HCT116 (cell line): ENCODE results near the gene TWNK. TPM values are rescaled to one million over a fixed set of nuclear protein-coding genes. Genes with fewer than 3 reads are reported as not detected.

Experiments
- ATAC-seq: fragments of 200-7000 bp; cut with Tn5 transposase; 2 replicates; pipeline ENCODE4 v1.9.1; 2020; ENCODE audit warnings: mild to moderate bottlenecking, moderate library complexity
- BruUV-seq: library from RNA; stranded (reverse); fragments of 400-500 nt; replicated peaks from 2 replicates; lab custom pipeline; 2021; lab: Mats Ljungman, UMichigan
- CTCF ChIA-PET: fragments of 300-600 bp; sonication (Branson Sonifier 250); formaldehyde crosslinking; loops from one replicate; lab custom pipeline; 2021; ENCODE audit warnings: antibody characterized with exemption; lab: Charles Lee
- POLR2A ChIA-PET: fragments of 300-600, 350-600 bp; sonication (Branson Sonifier 250); formaldehyde crosslinking; loops from one replicate; lab custom pipeline; 2021; ENCODE audit warnings: antibody characterized with exemption; lab: Charles Lee
- RAD21 ChIA-PET, 2 experiments: fragments of 300-600 bp; sonication (Branson Sonifier 250); formaldehyde crosslinking; loops; one replicate each; lab custom pipeline; 2023; ENCODE audit warnings: low total read pairs in 2 of 2; ENCODE audit not compliant: uncharacterized antibody in 2 of 2, unreplicated experiment in 2 of 2, low non-redundant PET in 1 of 2; lab: Charles Lee
- DNase-seq: peaks from one replicate; pipeline ENCODE4 v3.0.0-alpha.2; 2010; ENCODE audit warnings: low read depth, low spot score
- H2AFZ ChIP-seq: fragments of 200-600 bp; shearing (Covaris generic), sonication (generic); 2 replicates; pipeline ENCODE4 v1.6.1; 2017; ENCODE audit warnings: low read depth, mixed run types, mixed read lengths, antibody characterized with exemption, low read length; ENCODE audit not compliant: poor library complexity, severe bottlenecking
- H3K27ac ChIP-seq: 2 replicates; pipeline ENCODE4 v1.5.1; 2012; ENCODE audit warnings: low read depth, low read length
- H3K27me3 ChIP-seq: fragments of 200-600 bp; sonication (generic); 2 replicates; pipeline ENCODE4 v1.6.1; 2016; ENCODE audit warnings: mixed run types, low read length, mixed read lengths; ENCODE audit not compliant: insufficient read depth
- H3K36me3 ChIP-seq, 2 experiments: fragments of 200-500 bp in 1 of 2; fragments of 200-600 bp in 1 of 2; sonication (Bioruptor generic) in 1 of 2; sonication (generic) in 1 of 2; 2 replicates each; pipeline versions ENCODE4 v1.5.1 to v1.6.1; 2014 to 2016; ENCODE audit warnings: low read length in 2 of 2, inconsistent platforms in 1 of 2, mixed read lengths in 1 of 2, mixed run types in 1 of 2; ENCODE audit not compliant: insufficient read depth in 2 of 2, control insufficient read depth in 1 of 2
- H3K4me1 ChIP-seq, 2 experiments: fragments of 200-600 bp in 1 of 2; sonication (generic) in 1 of 2; 2 replicates each; pipeline versions ENCODE4 v1.5.1 to v1.6.1; 2012 to 2017; ENCODE audit warnings: low read length in 2 of 2, inconsistent platforms in 1 of 2, mild to moderate bottlenecking in 1 of 2, mixed read lengths in 1 of 2, mixed run types in 1 of 2, moderate library complexity in 1 of 2; ENCODE audit not compliant: insufficient read depth in 2 of 2, control insufficient read depth in 1 of 2
- H3K4me2 ChIP-seq: fragments of 200-600 bp; sonication (generic); 2 replicates; pipeline ENCODE4 v1.6.1; 2017; ENCODE audit warnings: mixed run types, low read length, mixed read lengths
- H3K4me3 ChIP-seq, 2 experiments: fragments of 200-600 bp in 1 of 2; sonication (generic) in 1 of 2; replicated peaks in 1 of 2; 2 replicates each; pipeline ENCODE4 v1.5.1; 2011 to 2016; ENCODE audit warnings: low read length in 2 of 2, control low read depth in 1 of 2, low read depth in 1 of 2, mild to moderate bottlenecking in 1 of 2, mixed read lengths in 1 of 2, mixed run types in 1 of 2
- H3K79me2 ChIP-seq: fragments of 200-600 bp; sonication (generic); 2 replicates; pipeline ENCODE4 v1.6.1; 2017; ENCODE audit warnings: mild to moderate bottlenecking, mixed run types, low read length, moderate library complexity, mixed read lengths; ENCODE audit not compliant: insufficient read depth
- H3K9ac ChIP-seq: fragments of 200-600 bp; sonication (generic); 2 replicates; pipeline ENCODE4 v1.6.1; 2016; ENCODE audit warnings: low read length, mixed read lengths
- H3K9me2 ChIP-seq: fragments of 200-600 bp; sonication (generic), shearing (Covaris generic); 2 replicates; pipeline ENCODE4 v1.6.1; 2017; ENCODE audit warnings: mixed run types, mild to moderate bottlenecking, moderate library complexity; ENCODE audit not compliant: insufficient read depth
- H3K9me3 ChIP-seq, 2 experiments: fragments of 200-500 bp in 1 of 2; fragments of 200-600 bp in 1 of 2; sonication (Bioruptor generic) in 1 of 2; sonication (generic) in 1 of 2; 2 replicates each; pipeline ENCODE4 v1.6.1; 2014 to 2017; ENCODE audit warnings: low read length in 2 of 2, mixed read lengths in 2 of 2, inconsistent platforms in 1 of 2, low read depth in 1 of 2, mild to moderate bottlenecking in 1 of 2, mixed run types in 1 of 2, moderate library complexity in 1 of 2; ENCODE audit not compliant: control insufficient read depth in 1 of 2, insufficient read depth in 1 of 2
- H4K20me1 ChIP-seq: fragments of 200-600 bp; sonication (generic), shearing (Covaris generic); 2 replicates; pipeline ENCODE4 v1.6.1; 2017; ENCODE audit warnings: mixed run types, mild to moderate bottlenecking, moderate library complexity; ENCODE audit not compliant: insufficient read depth
- CTCF ChIP-seq, 3 experiments: fragments of 200-600 bp in 1 of 3; sonication (generic) in 1 of 3; IDR thresholded peaks in 2 of 3; conservative IDR thresholded peaks in 1 of 3; 2 replicates each; pipeline ENCODE4 v1.5.1; 2012 to 2017; ENCODE audit warnings: low read depth in 2 of 3, low read length in 2 of 3, antibody characterized with exemption in 1 of 3, borderline replicate concordance in 1 of 3, control low read depth in 1 of 3, mild to moderate bottlenecking in 1 of 3, mixed read lengths in 1 of 3, mixed run types in 1 of 3, moderate library complexity in 1 of 3; ENCODE audit not compliant: insufficient read depth in 1 of 3
- EZH2 ChIP-seq: fragments of 200-600 bp; sonication (generic); IDR thresholded peaks from 2 replicates; pipeline ENCODE4 v1.6.1; 2017; ENCODE audit warnings: antibody characterized with exemption, mixed run types
- FOSL1 ChIP-seq: IDR thresholded peaks from 2 replicates; pipeline ENCODE4 v1.6.1; 2012; ENCODE audit warnings: low read depth
- JUND ChIP-seq: IDR thresholded peaks from 2 replicates; pipeline ENCODE4 v1.6.1; 2012
- SP1 ChIP-seq: IDR thresholded peaks from 2 replicates; pipeline ENCODE4 v1.6.1; 2012; ENCODE audit warnings: low read depth
- YY1 ChIP-seq: IDR thresholded peaks from 2 replicates; pipeline ENCODE4 v1.6.1; 2011; ENCODE audit warnings: low read length, low read depth, moderate library complexity, mild to moderate bottlenecking; ENCODE audit not compliant: insufficient replicate concordance; ENCODE audit errors: extremely low read depth
- intact Hi-C: fragments of 100-400 bp; cut with micrococcal nuclease; formaldehyde crosslinking; loops from 2 replicates; pipeline ENCODE4 v1.10.0; 2022
- total RNA-seq: library from RNA; stranded (reverse); gene quantifications from one replicate; pipeline ENCODE4 v1.2.1, GENCODE V29; 2021; ENCODE audit not compliant: unreplicated experiment

The TWNK gene
- total RNA-seq, 1 experiment from 2014 or later, result 42.1 TPM

GRCh38 chr10:101036726-101037125, 49.4 kb downstream of the TWNK start (continued):
- no peak for TF ChIP-seq YY1

DNA sequence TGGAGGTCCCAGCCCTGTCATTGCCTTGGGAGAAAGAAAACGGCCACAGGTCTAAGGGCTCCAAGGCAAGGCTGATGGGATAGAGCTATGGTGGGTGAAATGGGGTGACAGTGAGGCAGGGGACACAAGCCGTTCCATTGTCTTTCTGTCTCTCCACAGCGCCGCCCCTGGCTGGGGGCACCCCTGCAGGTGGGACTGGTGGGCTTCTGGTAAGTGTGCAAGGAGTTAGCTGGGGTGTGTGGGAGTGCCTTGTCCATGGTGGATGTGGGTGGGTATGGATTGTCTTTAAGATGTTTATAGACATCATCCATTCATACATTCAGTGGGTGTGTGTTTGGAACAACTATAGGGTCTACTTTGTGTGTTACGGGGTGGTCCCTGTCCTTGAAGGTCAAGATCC, 51.1 kb downstream of the TWNK start:
- H3K4me3 ChIP-seq, result no peak overlapping the region
- TF ChIP-seq EZH2 (no peak), FOSL1 (no peak), CTCF (IDR thresholded peaks at IDR 0.05 in 2 of 3, conservative IDR thresholded peaks at IDR 0.05 in 1 of 3; ENCODE audit: borderline replicate concordance in 1 of 3, insufficient read depth in 1 of 3, low read depth in 2 of 3, low read length in 2 of 3) (no peak), SP1 (no peak), JUND (no peak)
- no peaks in the 10 kb centered on the region for H3K9me3 ChIP-seq
- intact Hi-C loops, result no loop called here
- no peak overlapping the region for H3K9ac ChIP-seq
- no peak overlapping the region for H3K27ac ChIP-seq
- H4K20me1 ChIP-seq, result no peaks in the 10 kb centered on the region
- H3K9me2 ChIP-seq, result no peaks in the 10 kb centered on the region
- H3K27me3 ChIP-seq, result no peaks in the 10 kb centered on the region
- DNase-seq (no peak), ATAC-seq (no peak)
- CTCF ChIA-PET, result interaction anchor here (1.4 kb wide), 2 partner anchors 12 to 42 kb away, joined by 3 to 5 read pairs; no protein-coding TSS in a partner anchor
- RAD21 ChIA-PET, result no interaction called here
- no TSS peak for BruUV-seq
- no peak overlapping the region for H3K4me2 ChIP-seq
- H3K79me2 ChIP-seq, result peaks cover 7% of the 10 kb centered on the region
- H3K4me1 ChIP-seq, result peaks cover 21 to 28% of the 10 kb centered on the region in 2 experiments
- no peak overlapping the region for H2AFZ ChIP-seq
- H3K36me3 ChIP-seq, result peaks cover 22 to 43% of the 10 kb centered on the region in 2 experiments
- POLR2A ChIA-PET, result no interaction called here
